GM12865 (cell line): Measurements from ENCODE around the gene INIP.

Experiments used
- DNase-seq: peaks from one replicate; pipeline ENCODE4 v3.0.0; 2010; ENCODE audit warnings: low read depth
- H3K4me3 ChIP-seq: 2 replicates; pipeline ENCODE4 v1.5.1; 2011; ENCODE audit warnings: mild to moderate bottlenecking, low read depth, low read length, control low read depth
- CTCF ChIP-seq: IDR thresholded peaks from 2 replicates; pipeline ENCODE4 v1.5.1; 2011; ENCODE audit warnings: low read length, control low read depth, low read depth, inconsistent platforms; ENCODE audit not compliant: insufficient read depth; ENCODE audit errors: missing control alignments

The INIP gene

GRCh38 chr9:112640311-112640710, 77.6 kb downstream of the INIP start:
- TF ChIP-seq CTCF: no peak
- H3K4me3 ChIP-seq: no peak overlapping the region
- DNase-seq: no peak
